K562 (cell line): ENCODE data around the gene NUDT22. TPM values are rescaled to one million over a fixed set of nuclear protein-coding genes. Genes with fewer than 3 reads are reported as not detected.

Experiments
- BRF1 ChIP-seq: IDR thresholded peaks from 3 replicates; pipeline ENCODE4 v1.6.1; 2011; ENCODE audit warnings: borderline replicate concordance, mild to moderate bottlenecking; ENCODE audit not compliant: insufficient read length; ENCODE audit errors: extremely low read depth
- ETV5 ChIP-seq: sonication (generic); formaldehyde crosslinking; IDR thresholded peaks from 2 replicates; pipeline ENCODE4 v1.4.0; 2020; ENCODE audit warnings: low read depth, mild to moderate bottlenecking, missing genetic modification reagents
- HNRNPH1 ChIP-seq: fragments of 200-400 bp; formaldehyde crosslinking; optimal IDR thresholded peaks from 2 replicates; pipeline ENCODE3; 2017; ENCODE audit warnings: low read depth, mild to moderate bottlenecking, low read length, moderate library complexity
- MIER1 ChIP-seq: fragments of 450-650 bp; IDR thresholded peaks from 2 replicates; pipeline ENCODE4 v1.6.1; 2016; ENCODE audit warnings: antibody characterized with exemption, mild to moderate bottlenecking, low read depth
- RUNX1 ChIP-seq: sonication (generic); IDR thresholded peaks from 2 replicates; pipeline ENCODE4 v1.6.1; 2016; ENCODE audit warnings: antibody characterized with exemption, low read depth
- SOX6 ChIP-seq: fragments of 450-650 bp; IDR thresholded peaks from 2 replicates; pipeline ENCODE4 v1.6.1; 2014; ENCODE audit warnings: mild to moderate bottlenecking
- TAL1 ChIP-seq: fragments of 450-650 bp; IDR thresholded peaks from 2 replicates; pipeline ENCODE4 v1.6.1; 2016; ENCODE audit warnings: mild to moderate bottlenecking
- ZNF133 ChIP-seq: fragments of 250-450 bp; sonication (Bioruptor Pico); IDR thresholded peaks from 2 replicates; pipeline ENCODE4 v1.4.0; 2020; ENCODE audit warnings: mild to moderate bottlenecking
- ZNF707 ChIP-seq: fragments of 250-450 bp; sonication (Bioruptor Pico); conservative IDR thresholded peaks from 2 replicates; pipeline ENCODE4 v1.8.0; 2022; ENCODE audit warnings: inconsistent platforms, mild to moderate bottlenecking, moderate library complexity
- ZNF785 ChIP-seq: fragments of 250-450 bp; sonication (Bioruptor Pico); IDR thresholded peaks from 2 replicates; pipeline ENCODE4 v1.4.0; 2020; ENCODE audit warnings: mild to moderate bottlenecking
- polyA plus RNA-seq, 8 experiments: library from polyadenylated mRNA; depleted of rRNA in 4 of 8; stranded (reverse) in 5 of 8; unstranded in 3 of 8; fragments of >200 nt; fragmentation: Nextera tagmentation in 2 of 8; fragmentation: Illumina TruSeq in 1 of 8; extraction: Ambion mirVana in 2 of 8; extraction: Trizol in 1 of 8; gene quantifications; 2 replicates each; pipeline versions ENCODE4 v1.2.1 to v1.2.3, GENCODE V29; 2011 to 2014; ENCODE audit warnings: inconsistent platforms in 1 of 8, missing spikeins in 1 of 8
- total RNA-seq, 7 experiments: library from RNA; depleted of rRNA in 6 of 7; stranded (reverse); fragments of >200 nt in 6 of 7; fragmentation: Illumina TruSeq in 2 of 7; extraction: Trizol in 2 of 7; gene quantifications; 2 replicates each; pipeline versions ENCODE4 v1.2.1 to v1.2.3, GENCODE V29; 2011 to 2021; ENCODE audit warnings: low replicate concordance in 1 of 7
- TF ChIP-seq, protein P1 (sequence below): sonication (generic); formaldehyde crosslinking; IDR thresholded peaks from 2 replicates; pipeline ENCODE4 v1.4.0; 2020; ENCODE audit warnings: mild to moderate bottlenecking, missing genetic modification reagents
- TF ChIP-seq, protein P2 (sequence below): IDR thresholded peaks from 2 replicates; pipeline ENCODE4 v1.6.1; 2016; ENCODE audit warnings: missing genetic modification characterization, missing compliant biosample characterization
- TF ChIP-seq, protein P3 (sequence below): sonication (generic); formaldehyde crosslinking; IDR thresholded peaks from 2 replicates; pipeline ENCODE4 v1.8.0; 2023; ENCODE audit warnings: mild to moderate bottlenecking, missing genetic modification reagents
- TF ChIP-seq, protein P4 (sequence below): fragments of 250-450 bp; sonication (Bioruptor Pico); IDR thresholded peaks from 2 replicates; pipeline ENCODE4 v1.8.0; 2022; ENCODE audit warnings: inconsistent platforms
- TF ChIP-seq, protein P5 (sequence below): sonication (generic); formaldehyde crosslinking; IDR thresholded peaks from 2 replicates; pipeline ENCODE4 v1.8.0; 2022; ENCODE audit warnings: missing genetic modification reagents, mild to moderate bottlenecking, borderline replicate concordance
- TF ChIP-seq, protein P6 (sequence below), 2 experiments: IDR thresholded peaks; 2 replicates each; pipeline ENCODE4 v1.6.1; 2012; ENCODE audit warnings: improper control_type of control experiment in 2 of 2, low read depth in 2 of 2, low read length in 2 of 2, borderline replicate concordance in 1 of 2

The NUDT22 gene
- total and polyA plus RNA-seq, 9 of the 15 experiments (the other 6 are each of a cell fraction or from before 2014, with no cell fraction given): 6.3 to 92.6 (median 37.4) TPM

DNA sequence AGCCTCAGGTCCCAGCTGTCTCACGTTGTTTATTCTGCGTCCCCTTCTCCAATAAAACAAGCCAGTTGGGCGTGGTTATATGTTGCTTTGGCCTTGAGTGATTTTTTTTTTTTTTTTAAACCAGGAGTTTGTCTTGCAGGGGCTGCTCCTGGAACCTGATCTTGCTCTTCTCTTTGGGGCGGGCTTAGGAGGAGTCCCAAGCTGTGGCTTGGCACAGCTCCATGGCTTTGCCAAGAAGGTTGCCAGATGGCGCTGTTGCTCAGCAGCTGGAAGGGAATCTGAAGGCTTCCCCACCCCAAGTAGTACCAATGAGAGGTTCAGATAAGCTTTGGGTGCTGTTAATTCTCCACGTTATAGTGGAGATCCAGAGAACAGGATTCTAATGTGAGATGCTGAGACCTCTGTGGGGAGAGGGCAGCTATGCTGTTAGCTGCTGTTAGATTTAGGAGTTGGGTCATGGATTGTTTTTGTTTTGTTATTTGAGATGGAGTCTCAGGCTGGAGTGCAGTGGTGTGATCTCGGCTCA, 21.5 kb upstream of the NUDT22 start (continued):
- TF ChIP-seq, protein P1, sequence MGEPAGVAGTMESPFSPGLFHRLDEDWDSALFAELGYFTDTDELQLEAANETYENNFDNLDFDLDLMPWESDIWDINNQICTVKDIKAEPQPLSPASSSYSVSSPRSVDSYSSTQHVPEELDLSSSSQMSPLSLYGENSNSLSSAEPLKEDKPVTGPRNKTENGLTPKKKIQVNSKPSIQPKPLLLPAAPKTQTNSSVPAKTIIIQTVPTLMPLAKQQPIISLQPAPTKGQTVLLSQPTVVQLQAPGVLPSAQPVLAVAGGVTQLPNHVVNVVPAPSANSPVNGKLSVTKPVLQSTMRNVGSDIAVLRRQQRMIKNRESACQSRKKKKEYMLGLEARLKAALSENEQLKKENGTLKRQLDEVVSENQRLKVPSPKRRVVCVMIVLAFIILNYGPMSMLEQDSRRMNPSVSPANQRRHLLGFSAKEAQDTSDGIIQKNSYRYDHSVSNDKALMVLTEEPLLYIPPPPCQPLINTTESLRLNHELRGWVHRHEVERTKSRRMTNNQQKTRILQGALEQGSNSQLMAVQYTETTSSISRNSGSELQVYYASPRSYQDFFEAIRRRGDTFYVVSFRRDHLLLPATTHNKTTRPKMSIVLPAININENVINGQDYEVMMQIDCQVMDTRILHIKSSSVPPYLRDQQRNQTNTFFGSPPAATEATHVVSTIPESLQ (CRISPR knock-in tag): no peak
- TF ChIP-seq BRF1 (no peak), TAL1 (no peak), ETV5 (CRISPR knock-in tag) (no peak), SOX6 (0 out of 2 replicates have a peak, but pooled peaks have one; percentile 10), RUNX1 (peak; percentile 13; the same call in 1 of the 2 replicates), ZNF707 (CRISPR knock-in tag) (no peak), HNRNPH1 (no peak), ZNF785 (CRISPR knock-in tag) (no peak), MIER1 (no peak), ZNF133 (CRISPR knock-in tag) (no peak)
- TF ChIP-seq, protein P2, sequence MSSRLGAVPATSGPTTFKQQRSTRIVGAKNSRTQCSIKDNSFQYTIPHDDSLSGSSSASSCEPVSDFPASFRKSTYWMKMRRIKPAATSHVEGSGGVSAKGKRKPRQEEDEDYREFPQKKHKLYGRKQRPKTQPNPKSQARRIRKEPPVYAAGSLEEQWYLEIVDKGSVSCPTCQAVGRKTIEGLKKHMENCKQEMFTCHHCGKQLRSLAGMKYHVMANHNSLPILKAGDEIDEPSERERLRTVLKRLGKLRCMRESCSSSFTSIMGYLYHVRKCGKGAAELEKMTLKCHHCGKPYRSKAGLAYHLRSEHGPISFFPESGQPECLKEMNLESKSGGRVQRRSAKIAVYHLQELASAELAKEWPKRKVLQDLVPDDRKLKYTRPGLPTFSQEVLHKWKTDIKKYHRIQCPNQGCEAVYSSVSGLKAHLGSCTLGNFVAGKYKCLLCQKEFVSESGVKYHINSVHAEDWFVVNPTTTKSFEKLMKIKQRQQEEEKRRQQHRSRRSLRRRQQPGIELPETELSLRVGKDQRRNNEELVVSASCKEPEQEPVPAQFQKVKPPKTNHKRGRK (tag): no peak
- TF ChIP-seq, protein P3, sequence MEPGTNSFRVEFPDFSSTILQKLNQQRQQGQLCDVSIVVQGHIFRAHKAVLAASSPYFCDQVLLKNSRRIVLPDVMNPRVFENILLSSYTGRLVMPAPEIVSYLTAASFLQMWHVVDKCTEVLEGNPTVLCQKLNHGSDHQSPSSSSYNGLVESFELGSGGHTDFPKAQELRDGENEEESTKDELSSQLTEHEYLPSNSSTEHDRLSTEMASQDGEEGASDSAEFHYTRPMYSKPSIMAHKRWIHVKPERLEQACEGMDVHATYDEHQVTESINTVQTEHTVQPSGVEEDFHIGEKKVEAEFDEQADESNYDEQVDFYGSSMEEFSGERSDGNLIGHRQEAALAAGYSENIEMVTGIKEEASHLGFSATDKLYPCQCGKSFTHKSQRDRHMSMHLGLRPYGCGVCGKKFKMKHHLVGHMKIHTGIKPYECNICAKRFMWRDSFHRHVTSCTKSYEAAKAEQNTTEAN (CRISPR knock-in tag): no peak
- TF ChIP-seq, protein P4, sequence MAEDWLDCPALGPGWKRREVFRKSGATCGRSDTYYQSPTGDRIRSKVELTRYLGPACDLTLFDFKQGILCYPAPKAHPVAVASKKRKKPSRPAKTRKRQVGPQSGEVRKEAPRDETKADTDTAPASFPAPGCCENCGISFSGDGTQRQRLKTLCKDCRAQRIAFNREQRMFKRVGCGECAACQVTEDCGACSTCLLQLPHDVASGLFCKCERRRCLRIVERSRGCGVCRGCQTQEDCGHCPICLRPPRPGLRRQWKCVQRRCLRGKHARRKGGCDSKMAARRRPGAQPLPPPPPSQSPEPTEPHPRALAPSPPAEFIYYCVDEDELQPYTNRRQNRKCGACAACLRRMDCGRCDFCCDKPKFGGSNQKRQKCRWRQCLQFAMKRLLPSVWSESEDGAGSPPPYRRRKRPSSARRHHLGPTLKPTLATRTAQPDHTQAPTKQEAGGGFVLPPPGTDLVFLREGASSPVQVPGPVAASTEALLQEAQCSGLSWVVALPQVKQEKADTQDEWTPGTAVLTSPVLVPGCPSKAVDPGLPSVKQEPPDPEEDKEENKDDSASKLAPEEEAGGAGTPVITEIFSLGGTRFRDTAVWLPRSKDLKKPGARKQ (CRISPR knock-in tag): no peak
- TF ChIP-seq, protein P5, sequence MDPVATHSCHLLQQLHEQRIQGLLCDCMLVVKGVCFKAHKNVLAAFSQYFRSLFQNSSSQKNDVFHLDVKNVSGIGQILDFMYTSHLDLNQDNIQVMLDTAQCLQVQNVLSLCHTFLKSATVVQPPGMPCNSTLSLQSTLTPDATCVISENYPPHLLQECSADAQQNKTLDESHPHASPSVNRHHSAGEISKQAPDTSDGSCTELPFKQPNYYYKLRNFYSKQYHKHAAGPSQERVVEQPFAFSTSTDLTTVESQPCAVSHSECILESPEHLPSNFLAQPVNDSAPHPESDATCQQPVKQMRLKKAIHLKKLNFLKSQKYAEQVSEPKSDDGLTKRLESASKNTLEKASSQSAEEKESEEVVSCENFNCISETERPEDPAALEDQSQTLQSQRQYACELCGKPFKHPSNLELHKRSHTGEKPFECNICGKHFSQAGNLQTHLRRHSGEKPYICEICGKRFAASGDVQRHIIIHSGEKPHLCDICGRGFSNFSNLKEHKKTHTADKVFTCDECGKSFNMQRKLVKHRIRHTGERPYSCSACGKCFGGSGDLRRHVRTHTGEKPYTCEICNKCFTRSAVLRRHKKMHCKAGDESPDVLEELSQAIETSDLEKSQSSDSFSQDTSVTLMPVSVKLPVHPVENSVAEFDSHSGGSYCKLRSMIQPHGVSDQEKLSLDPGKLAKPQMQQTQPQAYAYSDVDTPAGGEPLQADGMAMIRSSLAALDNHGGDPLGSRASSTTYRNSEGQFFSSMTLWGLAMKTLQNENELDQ (CRISPR knock-in tag): no peak
- TF ChIP-seq, protein P6, sequence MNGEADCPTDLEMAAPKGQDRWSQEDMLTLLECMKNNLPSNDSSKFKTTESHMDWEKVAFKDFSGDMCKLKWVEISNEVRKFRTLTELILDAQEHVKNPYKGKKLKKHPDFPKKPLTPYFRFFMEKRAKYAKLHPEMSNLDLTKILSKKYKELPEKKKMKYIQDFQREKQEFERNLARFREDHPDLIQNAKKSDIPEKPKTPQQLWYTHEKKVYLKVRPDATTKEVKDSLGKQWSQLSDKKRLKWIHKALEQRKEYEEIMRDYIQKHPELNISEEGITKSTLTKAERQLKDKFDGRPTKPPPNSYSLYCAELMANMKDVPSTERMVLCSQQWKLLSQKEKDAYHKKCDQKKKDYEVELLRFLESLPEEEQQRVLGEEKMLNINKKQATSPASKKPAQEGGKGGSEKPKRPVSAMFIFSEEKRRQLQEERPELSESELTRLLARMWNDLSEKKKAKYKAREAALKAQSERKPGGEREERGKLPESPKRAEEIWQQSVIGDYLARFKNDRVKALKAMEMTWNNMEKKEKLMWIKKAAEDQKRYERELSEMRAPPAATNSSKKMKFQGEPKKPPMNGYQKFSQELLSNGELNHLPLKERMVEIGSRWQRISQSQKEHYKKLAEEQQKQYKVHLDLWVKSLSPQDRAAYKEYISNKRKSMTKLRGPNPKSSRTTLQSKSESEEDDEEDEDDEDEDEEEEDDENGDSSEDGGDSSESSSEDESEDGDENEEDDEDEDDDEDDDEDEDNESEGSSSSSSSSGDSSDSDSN (IDR thresholded peaks at IDR 0.05; ENCODE audit: borderline replicate concordance in 1 of 2, low read depth in 2 of 2, low read length in 2 of 2): no peak
